K562 (cell line): Measurements from ENCODE around the gene ABHD10. TPM values are rescaled to one million over a fixed set of nuclear protein-coding genes. Genes with fewer than 3 reads are reported as not detected.

ENCODE experiments used
- ATAC-seq: fragments of 200-7000 bp; cut with Tn5 transposase; 3 replicates; pipeline ENCODE4 v1.9.1; 2020; ENCODE audit warnings: moderate library complexity
- BruUV-seq: library from RNA; stranded (reverse); fragments of 400-500 nt; replicated peaks from 2 replicates; lab custom pipeline; 2021; lab: Mats Ljungman, UMichigan
- CTCF ChIA-PET: fragments of 300-600 bp; formaldehyde crosslinking; extraction: SDS; loops from one replicate; lab custom pipeline; 2021; ENCODE audit warnings: low intra/inter-chr PET ratio; lab: Yijun Ruan, JAX
- POLR2A ChIA-PET: fragments of 300-600, 350-650 bp; sonication (Branson Sonifier 250); formaldehyde crosslinking; extraction: SDS; loops from one replicate; lab custom pipeline; 2021; ENCODE audit warnings: antibody characterized with exemption, inconsistent platforms; lab: Yijun Ruan, JAX
- DNase-seq, 4 experiments: peaks; one replicate each; pipeline versions ENCODE4 v3.0.0 to v3.0.0-alpha.2; 2011 to 2018; ENCODE audit warnings: low spot score in 3 of 4, mixed read lengths in 3 of 4; ENCODE audit errors: extremely low read depth in 1 of 4
- FAIRE-seq: peaks from 2 replicates; lab custom pipeline; 2011; peaks lifted over from hg19 to GRCh38; lab: Jason Lieb, UNC
- H2AFZ ChIP-seq: 2 replicates; pipeline ENCODE4 v1.6.0; 2011; ENCODE audit warnings: low read depth, low read length, control low read depth, inconsistent platforms
- H3K27ac ChIP-seq: fragments of 200-600 bp; 3 replicates; pipeline ENCODE4 v1.8.0; 2011; ENCODE audit warnings: low read depth, mild to moderate bottlenecking, control low read depth, inconsistent platforms, low read length, moderate library complexity, mixed read lengths; ENCODE audit errors: extremely low read depth
- H3K27me3 ChIP-seq, 2 experiments: fragments of 300-600 bp in 1 of 2; 2 replicates in 1 of 2; 3 replicates in 1 of 2; pipeline versions ENCODE4 v1.6.0 to v1.8.0; 2011; ENCODE audit warnings: inconsistent platforms in 2 of 2, low read length in 2 of 2, mild to moderate bottlenecking in 1 of 2, mixed read lengths in 1 of 2, moderate library complexity in 1 of 2; ENCODE audit not compliant: control insufficient read depth in 2 of 2, insufficient read depth in 2 of 2
- H3K36me3 ChIP-seq: fragments of 300-600 bp; 3 replicates; pipeline ENCODE4 v1.8.0; 2011; ENCODE audit warnings: mild to moderate bottlenecking, low read length, inconsistent platforms; ENCODE audit not compliant: control insufficient read depth, insufficient read depth
- H3K4me1 ChIP-seq, 2 experiments: fragments of 200-600 bp in 1 of 2; replicated peaks in 1 of 2; 2 replicates in 1 of 2; 3 replicates in 1 of 2; pipeline versions ENCODE4 v1.5.1 to v1.8.0; 2011; ENCODE audit warnings: inconsistent platforms in 2 of 2, low read length in 2 of 2, mild to moderate bottlenecking in 1 of 2, mixed read lengths in 1 of 2, moderate library complexity in 1 of 2; ENCODE audit not compliant: control insufficient read depth in 2 of 2, insufficient read depth in 2 of 2
- H3K4me2 ChIP-seq: 2 replicates; pipeline ENCODE4 v1.6.1; 2011; ENCODE audit warnings: low read length, control low read depth, inconsistent platforms, mixed read lengths; ENCODE audit not compliant: insufficient read depth
- H3K4me3 ChIP-seq: fragments of 200-600 bp; sonication (generic), shearing (Covaris generic); 2 replicates; pipeline ENCODE4 v1.5.1; 2016; ENCODE audit warnings: control low read depth, inconsistent platforms
- H3K79me2 ChIP-seq: fragments of 200-600 bp; 3 replicates; pipeline ENCODE4 v1.8.0; 2011; ENCODE audit warnings: low read length, inconsistent platforms; ENCODE audit not compliant: control insufficient read depth, insufficient read depth
- H3K9ac ChIP-seq, 2 experiments: 2 replicates each; pipeline versions ENCODE4 v1.6.0 to v1.6.1; 2011; ENCODE audit warnings: low read depth in 2 of 2, low read length in 2 of 2, control low read depth in 1 of 2, inconsistent platforms in 1 of 2, mild to moderate bottlenecking in 1 of 2, mixed read lengths in 1 of 2; ENCODE audit not compliant: insufficient read depth in 1 of 2
- H3K9me1 ChIP-seq: one replicate; pipeline ENCODE4 v1.6.0; 2011; ENCODE audit warnings: inconsistent platforms, mild to moderate bottlenecking, low read length, moderate library complexity; ENCODE audit not compliant: control insufficient read depth, insufficient read depth
- H3K9me3 ChIP-seq: replicated peaks from 2 replicates; pipeline ENCODE4 v1.5.1; 2011; ENCODE audit warnings: low read depth, low read length, inconsistent platforms; ENCODE audit not compliant: control insufficient read depth, insufficient read depth
- H4K20me1 ChIP-seq: replicated peaks from 2 replicates; pipeline ENCODE4 v1.6.1; 2011; ENCODE audit warnings: low read length, inconsistent platforms, mixed read lengths; ENCODE audit not compliant: control insufficient read depth, insufficient read depth
- ARID1B ChIP-seq: fragments of 450-650 bp; IDR thresholded peaks from 2 replicates; pipeline ENCODE4 v1.6.1; 2016; ENCODE audit warnings: antibody characterized with exemption, mild to moderate bottlenecking, inconsistent platforms
- ATF1 ChIP-seq, 2 experiments: fragments of 450-650 bp in 1 of 2; IDR thresholded peaks; 2 replicates each; pipeline ENCODE4 v1.6.1; 2016; ENCODE audit warnings: missing compliant biosample characterization in 1 of 2, missing genetic modification characterization in 1 of 2
- CTBP1 ChIP-seq: fragments of 450-650 bp; IDR thresholded peaks from 2 replicates; pipeline ENCODE4 v1.6.1; 2016; ENCODE audit warnings: borderline replicate concordance
- FOSL1 ChIP-seq: fragments of 200-800 bp; sonication (Bioruptor generic); conservative IDR thresholded peaks from 2 replicates; pipeline ENCODE4 v1.6.1; 2016; ENCODE audit warnings: missing genetic modification characterization, missing compliant biosample characterization
- FOXA3 ChIP-seq, 2 experiments: fragments of 450-650 bp in 1 of 2; sonication (generic) in 1 of 2; formaldehyde crosslinking; IDR thresholded peaks in 1 of 2; conservative IDR thresholded peaks in 1 of 2; 2 replicates each; pipeline versions ENCODE4 v1.4.0 to v1.8.0; 2020 to 2022; ENCODE audit warnings: mild to moderate bottlenecking in 2 of 2, missing genetic modification reagents in 1 of 2
- ID3 ChIP-seq, 2 experiments: fragments of 250-450 bp in 1 of 2; fragments of 450-650 bp in 1 of 2; sonication (Bioruptor Pico) in 1 of 2; IDR thresholded peaks; 2 replicates each; pipeline versions ENCODE4 v1.6.1 to v1.8.0; 2016 to 2021; ENCODE audit warnings: mild to moderate bottlenecking in 2 of 2, moderate library complexity in 2 of 2, missing compliant biosample characterization in 1 of 2, missing genetic modification characterization in 1 of 2
- NCOR1 ChIP-seq: fragments of 450-650 bp; IDR thresholded peaks from 2 replicates; pipeline ENCODE4 v1.6.1; 2016; ENCODE audit warnings: mild to moderate bottlenecking, moderate library complexity
- SAP30 ChIP-seq: fragments of 200-600 bp; sonication (generic); IDR thresholded peaks from 2 replicates; pipeline ENCODE4 v1.6.1; 2012; ENCODE audit warnings: borderline replicate concordance, low read depth, mild to moderate bottlenecking, moderate library complexity, low read length, control low read depth, inconsistent platforms; ENCODE audit not compliant: insufficient read depth, poor library complexity, severe bottlenecking
- ZNF12 ChIP-seq: sonication (generic); formaldehyde crosslinking; IDR thresholded peaks from 2 replicates; pipeline ENCODE4 v1.4.0; 2020; ENCODE audit warnings: mild to moderate bottlenecking, missing genetic modification reagents
- ZNF3 ChIP-seq: fragments of 250-450 bp; sonication (Bioruptor Pico); IDR thresholded peaks from 2 replicates; pipeline ENCODE4 v1.5.0; 2021; ENCODE audit warnings: mild to moderate bottlenecking, moderate library complexity
- ZNF408 ChIP-seq: fragments of 250-450 bp; sonication (Bioruptor Pico); IDR thresholded peaks from 2 replicates; pipeline ENCODE4 v1.4.0; 2020; ENCODE audit warnings: low read depth, mild to moderate bottlenecking, moderate library complexity
- ZNF695 ChIP-seq: fragments of 450-650 bp; formaldehyde crosslinking; IDR thresholded peaks from 2 replicates; pipeline ENCODE4 v1.4.0; 2020; ENCODE audit warnings: mild to moderate bottlenecking, moderate library complexity
- WGBS: fragments of 100-300 bp; shearing (Covaris generic); methylation state at CpG from one replicate; pipeline ENCODE4 v1.1.6; 2016; ENCODE audit warnings: low coverage, mixed read lengths; ENCODE audit not compliant: insufficient coverage; ENCODE audit errors: missing lambda C conversion rate; 5-methylcytosine and 5-hydroxymethylcytosine counted together
- in situ Hi-C: fragments of 300-500 bp; cut with MboI; formaldehyde crosslinking; loops from 4 replicates; pipeline ENCODE4 v1.15.0; 2018; ENCODE audit warnings: inconsistent platforms, mixed read lengths
- intact Hi-C: fragments of 100-400 bp; cut with micrococcal nuclease; formaldehyde crosslinking; loops from 2 replicates; pipeline ENCODE4 v1.14.2; 2022
- polyA plus RNA-seq, 8 experiments: library from polyadenylated mRNA; depleted of rRNA in 4 of 8; stranded (reverse) in 5 of 8; unstranded in 3 of 8; fragments of >200 nt; fragmentation: Nextera tagmentation in 2 of 8; fragmentation: Illumina TruSeq in 1 of 8; extraction: Ambion mirVana in 2 of 8; extraction: Trizol in 1 of 8; gene quantifications; 2 replicates each; pipeline versions ENCODE4 v1.2.1 to v1.2.3, GENCODE V29; 2011 to 2014; ENCODE audit warnings: inconsistent platforms in 1 of 8, missing spikeins in 1 of 8
- total RNA-seq, 7 experiments: library from RNA; depleted of rRNA in 6 of 7; stranded (reverse); fragments of >200 nt in 6 of 7; fragmentation: Illumina TruSeq in 2 of 7; extraction: Trizol in 2 of 7; gene quantifications; 2 replicates each; pipeline versions ENCODE4 v1.2.1 to v1.2.3, GENCODE V29; 2011 to 2021; ENCODE audit warnings: low replicate concordance in 1 of 7
- TF ChIP-seq, protein P1 (sequence below), 2 experiments: fragments of 150-350 bp in 1 of 2; IDR thresholded peaks; 2 replicates each; pipeline ENCODE4 v1.6.1; 2012 to 2016; ENCODE audit warnings: low read depth in 2 of 2, low read length in 2 of 2, mild to moderate bottlenecking in 1 of 2, moderate library complexity in 1 of 2
- TF ChIP-seq, protein P2 (sequence below): fragments of 250-450 bp; sonication (Bioruptor Pico); IDR thresholded peaks from 2 replicates; pipeline ENCODE4 v1.5.0; 2021; ENCODE audit warnings: mild to moderate bottlenecking, borderline replicate concordance

The ABHD10 gene
- total and polyA plus RNA-seq, 9 of the 15 experiments (the other 6 are each of a cell fraction or from before 2014, with no cell fraction given) = 6.1 to 29.5 (median 11.5) TPM

DNA sequence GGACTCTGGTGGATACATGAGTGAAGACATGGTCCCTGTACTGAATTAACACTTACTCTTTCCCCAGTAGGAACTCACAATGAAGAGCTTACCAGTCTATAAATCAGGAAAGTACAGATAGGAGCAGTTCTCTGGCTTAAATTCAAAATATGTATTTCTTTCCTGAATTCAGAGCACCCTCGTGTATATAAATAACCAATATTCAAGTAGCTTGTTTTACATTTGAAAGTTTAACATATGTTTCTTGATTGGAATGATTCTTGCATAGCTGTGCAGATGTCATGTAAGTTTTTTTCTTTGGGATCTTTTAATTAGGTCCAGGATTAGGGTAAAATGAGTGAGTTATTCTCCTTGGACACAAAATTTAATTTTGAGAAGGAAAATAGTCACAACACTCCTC lies 40.9 kb downstream of the ABHD10 start (continued):
- TF ChIP-seq ZNF695 (CRISPR knock-in tag) = no peak
- TF ChIP-seq, protein P1, sequence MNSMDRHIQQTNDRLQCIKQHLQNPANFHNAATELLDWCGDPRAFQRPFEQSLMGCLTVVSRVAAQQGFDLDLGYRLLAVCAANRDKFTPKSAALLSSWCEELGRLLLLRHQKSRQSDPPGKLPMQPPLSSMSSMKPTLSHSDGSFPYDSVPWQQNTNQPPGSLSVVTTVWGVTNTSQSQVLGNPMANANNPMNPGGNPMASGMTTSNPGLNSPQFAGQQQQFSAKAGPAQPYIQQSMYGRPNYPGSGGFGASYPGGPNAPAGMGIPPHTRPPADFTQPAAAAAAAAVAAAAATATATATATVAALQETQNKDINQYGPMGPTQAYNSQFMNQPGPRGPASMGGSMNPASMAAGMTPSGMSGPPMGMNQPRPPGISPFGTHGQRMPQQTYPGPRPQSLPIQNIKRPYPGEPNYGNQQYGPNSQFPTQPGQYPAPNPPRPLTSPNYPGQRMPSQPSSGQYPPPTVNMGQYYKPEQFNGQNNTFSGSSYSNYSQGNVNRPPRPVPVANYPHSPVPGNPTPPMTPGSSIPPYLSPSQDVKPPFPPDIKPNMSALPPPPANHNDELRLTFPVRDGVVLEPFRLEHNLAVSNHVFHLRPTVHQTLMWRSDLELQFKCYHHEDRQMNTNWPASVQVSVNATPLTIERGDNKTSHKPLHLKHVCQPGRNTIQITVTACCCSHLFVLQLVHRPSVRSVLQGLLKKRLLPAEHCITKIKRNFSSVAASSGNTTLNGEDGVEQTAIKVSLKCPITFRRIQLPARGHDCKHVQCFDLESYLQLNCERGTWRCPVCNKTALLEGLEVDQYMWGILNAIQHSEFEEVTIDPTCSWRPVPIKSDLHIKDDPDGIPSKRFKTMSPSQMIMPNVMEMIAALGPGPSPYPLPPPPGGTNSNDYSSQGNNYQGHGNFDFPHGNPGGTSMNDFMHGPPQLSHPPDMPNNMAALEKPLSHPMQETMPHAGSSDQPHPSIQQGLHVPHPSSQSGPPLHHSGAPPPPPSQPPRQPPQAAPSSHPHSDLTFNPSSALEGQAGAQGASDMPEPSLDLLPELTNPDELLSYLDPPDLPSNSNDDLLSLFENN (IDR thresholded peaks at IDR 0.05; ENCODE audit: low read depth in 2 of 2, low read length in 2 of 2) = no peak
- no peak for TF ChIP-seq ZNF3
- TF ChIP-seq CTBP1 = no peak
- TF ChIP-seq ZNF408 (CRISPR knock-in tag) = no peak

- TF ChIP-seq, protein P2, sequence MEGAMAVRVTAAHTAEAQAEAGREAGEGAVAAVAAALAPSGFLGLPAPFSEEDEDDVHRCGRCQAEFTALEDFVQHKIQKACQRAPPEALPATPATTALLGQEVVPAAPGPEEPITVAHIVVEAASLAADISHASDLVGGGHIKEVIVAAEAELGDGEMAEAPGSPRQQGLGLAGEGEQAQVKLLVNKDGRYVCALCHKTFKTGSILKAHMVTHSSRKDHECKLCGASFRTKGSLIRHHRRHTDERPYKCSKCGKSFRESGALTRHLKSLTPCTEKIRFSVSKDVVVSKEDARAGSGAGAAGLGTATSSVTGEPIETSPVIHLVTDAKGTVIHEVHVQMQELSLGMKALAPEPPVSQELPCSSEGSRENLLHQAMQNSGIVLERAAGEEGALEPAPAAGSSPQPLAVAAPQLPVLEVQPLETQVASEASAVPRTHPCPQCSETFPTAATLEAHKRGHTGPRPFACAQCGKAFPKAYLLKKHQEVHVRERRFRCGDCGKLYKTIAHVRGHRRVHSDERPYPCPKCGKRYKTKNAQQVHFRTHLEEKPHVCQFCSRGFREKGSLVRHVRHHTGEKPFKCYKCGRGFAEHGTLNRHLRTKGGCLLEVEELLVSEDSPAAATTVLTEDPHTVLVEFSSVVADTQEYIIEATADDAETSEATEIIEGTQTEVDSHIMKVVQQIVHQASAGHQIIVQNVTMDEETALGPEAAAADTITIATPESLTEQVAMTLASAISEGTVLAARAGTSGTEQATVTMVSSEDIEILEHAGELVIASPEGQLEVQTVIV (CRISPR knock-in tag) = no peak
- no peak for TF ChIP-seq NCOR1
- TF ChIP-seq ATF1 (CRISPR knock-in tag; IDR thresholded peaks at IDR 0.05) = no peak
- no peak for TF ChIP-seq ATF1 (tag; IDR thresholded peaks at IDR 0.05)
- no peak for TF ChIP-seq FOSL1 (tag)
- no peak for TF ChIP-seq FOXA3 (CRISPR knock-in tag; conservative IDR thresholded peaks at IDR 0.05 in 1 of 2, IDR thresholded peaks at IDR 0.05 in 1 of 2)
- no peak for TF ChIP-seq ARID1B
- no peak for TF ChIP-seq ID3 (CRISPR knock-in tag; IDR thresholded peaks at IDR 0.05)
- no peak for TF ChIP-seq ID3 (tag; IDR thresholded peaks at IDR 0.05)
- TF ChIP-seq SAP30 = no peak
- no peak for TF ChIP-seq ZNF12 (CRISPR knock-in tag)
- TF ChIP-seq, all 486 proteins: peak for 0
- no peaks in the 10 kb centered on the region for H3K9me1 ChIP-seq
- no peak overlapping the region for H3K4me3 ChIP-seq
- no TSS peak for BruUV-seq
- H3K4me2 ChIP-seq = no peak overlapping the region
- H3K27me3 ChIP-seq = no peaks in the 10 kb centered on the region
- no peak for FAIRE-seq
- WGBS = 0% methylated on average over 1 of the region's 1 CpG
- no peak overlapping the region for H2AFZ ChIP-seq
- no peak for DNase-seq
- H3K9me3 ChIP-seq = no peaks in the 10 kb centered on the region
- POLR2A ChIA-PET = no interaction called here
- no peaks in the 10 kb centered on the region for H4K20me1 ChIP-seq
- no peaks in the 10 kb centered on the region for H3K79me2 ChIP-seq
- intact Hi-C loops (no loop called here), in situ Hi-C loops (no loop called here)
- no peak overlapping the region for H3K9ac ChIP-seq
- CTCF ChIA-PET = no interaction called here
- no peak for ATAC-seq
- no peaks in the 10 kb centered on the region for H3K36me3 ChIP-seq
- H3K4me1 ChIP-seq = no peaks in the 10 kb centered on the region
- no peak overlapping the region for H3K27ac ChIP-seq
Measured at GRCh38 chr3:112020674-112021085, 41.9 kb downstream of the ABHD10 start.
